HepG2 (cell line): ENCODE data around the gene ELF2. TPM values are rescaled to one million over a fixed set of nuclear protein-coding genes. Genes with fewer than 3 reads are reported as not detected.

Source experiments
- GMEB2 ChIP-seq: IDR thresholded peaks from 2 replicates; pipeline ENCODE4 v1.6.1; 2016; ENCODE audit warnings: missing biosample characterization, missing genetic modification reagents, low read depth
- GPN1 ChIP-seq: sonication (generic); formaldehyde crosslinking; IDR thresholded peaks from 2 replicates; pipeline ENCODE4 v1.5.1; 2020; ENCODE audit warnings: missing genetic modification reagents, borderline replicate concordance
- NONO ChIP-seq, 2 experiments: fragments of 450-650 bp in 1 of 2; sonication (generic) in 1 of 2; formaldehyde crosslinking in 1 of 2; IDR thresholded peaks in 1 of 2; conservative IDR thresholded peaks in 1 of 2; 2 replicates each; pipeline versions ENCODE4 v1.6.1 to v1.8.0; 2017 to 2022; ENCODE audit warnings: mild to moderate bottlenecking in 1 of 2, missing genetic modification reagents in 1 of 2, moderate library complexity in 1 of 2
- SIX1 ChIP-seq: sonication (generic); formaldehyde crosslinking; IDR thresholded peaks from 2 replicates; pipeline ENCODE4 v1.4.0; 2020; ENCODE audit warnings: missing genetic modification reagents, borderline replicate concordance
- SNAI1 ChIP-seq: sonication (generic); formaldehyde crosslinking; IDR thresholded peaks from 2 replicates; pipeline ENCODE4 v1.5.0; 2020; ENCODE audit warnings: mild to moderate bottlenecking, missing genetic modification reagents, borderline replicate concordance
- ZBTB40 ChIP-seq, 2 experiments: fragments of 450-650 bp in 1 of 2; sonication (generic) in 1 of 2; formaldehyde crosslinking in 1 of 2; IDR thresholded peaks; 2 replicates each; pipeline versions ENCODE4 v1.6.1 to v1.8.0; 2016 to 2022; ENCODE audit warnings: antibody characterized with exemption in 1 of 2, mild to moderate bottlenecking in 1 of 2, missing genetic modification reagents in 1 of 2
- ZC3H4 ChIP-seq: sonication (generic); formaldehyde crosslinking; IDR thresholded peaks from 2 replicates; pipeline ENCODE4 v1.4.0; 2020; ENCODE audit warnings: missing genetic modification reagents, borderline replicate concordance
- ZNF101 ChIP-seq: sonication (generic); formaldehyde crosslinking; IDR thresholded peaks from 2 replicates; pipeline ENCODE4 v1.4.0; 2020; ENCODE audit warnings: mild to moderate bottlenecking, low read depth, missing genetic modification reagents, borderline replicate concordance
- ZNF609 ChIP-seq: sonication (generic); formaldehyde crosslinking; IDR thresholded peaks from 2 replicates; pipeline ENCODE4 v1.4.0; 2020; ENCODE audit warnings: mild to moderate bottlenecking, missing genetic modification reagents, borderline replicate concordance
- ZNF724P ChIP-seq: sonication (generic); formaldehyde crosslinking; IDR thresholded peaks from 2 replicates; pipeline ENCODE4 v1.8.0; 2022; ENCODE audit warnings: missing genetic modification reagents, borderline replicate concordance
- ZNF788 ChIP-seq: sonication (generic); formaldehyde crosslinking; IDR thresholded peaks from 2 replicates; pipeline ENCODE4 v1.5.0; 2020; ENCODE audit warnings: mild to moderate bottlenecking, missing genetic modification reagents, borderline replicate concordance
- polyA plus RNA-seq, 8 experiments: library from polyadenylated mRNA; depleted of rRNA in 3 of 8; stranded (reverse) in 7 of 8; unstranded in 1 of 8; fragments of >200 nt; fragmentation: Illumina TruSeq in 4 of 8; extraction: Trizol in 4 of 8; gene quantifications; 2 replicates each; pipeline versions ENCODE4 v1.2.1 to v1.2.3, GENCODE V29; 2011 to 2016; ENCODE audit warnings: low read depth in 4 of 8, missing spikeins in 1 of 8, mixed read lengths in 1 of 8; ENCODE audit not compliant: insufficient read depth in 1 of 8
- total RNA-seq, 5 experiments: library from RNA; depleted of rRNA; stranded (reverse); fragments of >200 nt; fragmentation: Illumina TruSeq; extraction: Trizol; gene quantifications; 2 replicates each; pipeline ENCODE4 v1.2.3, GENCODE V29; 2016; ENCODE audit warnings: low read depth in 1 of 5

The ELF2 gene
- total and polyA plus RNA-seq, 2 of the 13 experiments (the other 11 are each of a cell fraction or from before 2014, with no cell fraction given): 28.6 to 35.4 TPM

GRCh38 chr4:139134403-139134802 is 42.6 kb downstream of the ELF2 start (continued):
- TF ChIP-seq ZNF609 (CRISPR knock-in tag): no peak
- TF ChIP-seq SNAI1 (CRISPR knock-in tag): no peak
- no peak for TF ChIP-seq ZNF101 (CRISPR knock-in tag)
- no peak for TF ChIP-seq NONO (IDR thresholded peaks at IDR 0.05)
- TF ChIP-seq NONO (CRISPR knock-in tag; conservative IDR thresholded peaks at IDR 0.05): no peak
- no peak for TF ChIP-seq GPN1 (CRISPR knock-in tag)
- no peak for TF ChIP-seq SIX1
- TF ChIP-seq ZNF788 (CRISPR knock-in tag): no peak
- TF ChIP-seq ZBTB40 (IDR thresholded peaks at IDR 0.05): no peak
- TF ChIP-seq ZBTB40 (CRISPR knock-in tag; IDR thresholded peaks at IDR 0.05): no peak
- TF ChIP-seq ZC3H4 (CRISPR knock-in tag): no peak
- no peak for TF ChIP-seq ZNF724P (CRISPR knock-in tag)
- no peak for TF ChIP-seq GMEB2 (CRISPR knock-in tag)
